Skeletal muscle tissue (tissue), 4 donors: Measurements from ENCODE around the gene SEMA4D. TPM values are rescaled to one million over a fixed set of nuclear protein-coding genes. Genes with fewer than 3 reads are reported as not detected.

Source experiments
- H3K27ac ChIP-seq: one replicate; pipeline ENCODE4 v1.7.0; 2013; ENCODE audit warnings: mild to moderate bottlenecking, low read depth, low read length, inconsistent platforms
- H3K27me3 ChIP-seq, 3 donors: one replicate each; pipeline ENCODE4 v1.7.0; 2013; ENCODE audit warnings: low read length in 3 of 3; ENCODE audit not compliant: control insufficient read depth in 3 of 3, insufficient read depth in 3 of 3
- H3K36me3 ChIP-seq, 3 donors: one replicate each; pipeline ENCODE4 v1.7.0; 2013; ENCODE audit warnings: low read length in 3 of 3; ENCODE audit not compliant: control insufficient read depth in 3 of 3, insufficient read depth in 3 of 3
- H3K4me1 ChIP-seq, 3 donors: one replicate each; pipeline ENCODE4 v1.7.0; 2013; ENCODE audit warnings: low read length in 3 of 3, mild to moderate bottlenecking in 3 of 3; ENCODE audit not compliant: control insufficient read depth in 3 of 3, insufficient read depth in 3 of 3
- H3K4me3 ChIP-seq, 3 donors: one replicate each; pipeline ENCODE4 v1.7.0; 2013; ENCODE audit warnings: low read length in 3 of 3
- H3K9ac ChIP-seq, 3 donors: one replicate each; pipeline ENCODE4 v1.7.0; 2013; ENCODE audit warnings: low read length in 3 of 3, mild to moderate bottlenecking in 3 of 3, moderate library complexity in 2 of 3, low read depth in 1 of 3
- H3K9me3 ChIP-seq, 3 donors: one replicate each; pipeline ENCODE4 v1.7.0; 2013; ENCODE audit warnings: low read length in 3 of 3; ENCODE audit not compliant: control insufficient read depth in 3 of 3
- total RNA-seq: library from RNA; depleted of rRNA; stranded (reverse); fragments of >200 nt; gene quantifications from one replicate; pipeline ENCODE4 v1.2.3, GENCODE V29; 2014
- donor health status: Osteomylitis.

Gene SEMA4D
- total RNA-seq, 1 donor from 2014 or later, result 14.6 TPM

- Histone ChIP-seq H3K27me3 (no peaks in the 10 kb centered on the region), H3K9ac (no peak overlapping the region), H3K36me3 (peaks cover 0 to 2% (median 0%) of the 10 kb centered on the region in 3 donors), H3K4me3 (no peak overlapping the region), H3K4me1 (peaks cover 8 to 39% (median 32%) of the 10 kb centered on the region in 3 donors), H3K9me3 (no peaks in the 10 kb centered on the region), H3K27ac (no peak overlapping the region)
Measured at GRCh38 chr9:89462199-89462598, 35.7 kb downstream of the SEMA4D start.

DNA sequence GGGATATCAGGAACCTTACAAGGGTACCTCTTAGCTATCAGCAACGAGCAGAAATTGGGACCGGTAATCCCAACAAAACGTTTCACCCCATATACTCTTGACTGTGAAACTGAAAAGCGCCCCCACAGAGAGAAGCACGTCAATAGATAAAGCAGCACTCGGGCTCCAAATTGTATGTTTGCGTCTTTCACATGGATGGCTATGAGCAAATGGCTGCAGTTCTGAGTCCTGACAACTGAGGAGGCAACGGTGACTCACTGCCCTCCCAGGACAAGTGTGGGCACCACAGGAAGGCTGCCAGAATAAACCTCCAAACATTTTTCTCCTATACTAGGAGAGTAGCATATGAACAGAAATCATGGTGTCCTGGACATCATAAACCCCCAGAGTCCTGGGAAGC is 36.6 kb downstream of the SEMA4D start:
- H3K27ac ChIP-seq, result no peak overlapping the region
- H3K27me3 ChIP-seq, result no peaks in the 10 kb centered on the region
- peaks cover 3 to 30% (median 22%) of the 10 kb centered on the region in 3 donors for H3K4me1 ChIP-seq
- H3K9ac ChIP-seq, result no peak overlapping the region
- H3K4me3 ChIP-seq, result no peak overlapping the region
- H3K9me3 ChIP-seq, result no peaks in the 10 kb centered on the region
- H3K36me3 ChIP-seq, result peaks cover 0 to 2% (median 0%) of the 10 kb centered on the region in 3 donors

GRCh38 chr9:89460551-89460950 is 37.4 kb downstream of the SEMA4D start:
- no peak overlapping the region for H3K27ac ChIP-seq
- no peaks in the 10 kb centered on the region for H3K9me3 ChIP-seq
- peaks cover 3 to 30% (median 20%) of the 10 kb centered on the region in 3 donors for H3K4me1 ChIP-seq
- H3K4me3 ChIP-seq, result no peak overlapping the region
- peaks cover 0 to 2% (median 2%) of the 10 kb centered on the region in 3 donors for H3K36me3 ChIP-seq
- H3K27me3 ChIP-seq, result no peaks in the 10 kb centered on the region
- no peak overlapping the region for H3K9ac ChIP-seq

- Histone ChIP-seq H3K4me3 (no peak overlapping the region), H3K9me3 (no peaks in the 10 kb centered on the region), H3K4me1 (peaks cover 0 to 33% (median 15%) of the 10 kb centered on the region in 3 donors), H3K9ac (no peak overlapping the region), H3K36me3 (peaks cover 0 to 10% (median 7%) of the 10 kb centered on the region in 3 donors), H3K27ac (no peak overlapping the region), H3K27me3 (no peaks in the 10 kb centered on the region)
Measured at GRCh38 chr9:89458768-89459496, 39.0 kb downstream of the SEMA4D start.

GRCh38 chr9:89457376-89457855 is 40.5 kb downstream of the SEMA4D start:
- H3K4me3 ChIP-seq, result no peak overlapping the region
- no peak overlapping the region for H3K9ac ChIP-seq
- no peaks in the 10 kb centered on the region for H3K27me3 ChIP-seq
- peaks cover 0 to 33% (median 15%) of the 10 kb centered on the region in 3 donors for H3K4me1 ChIP-seq
- H3K36me3 ChIP-seq, result peaks cover 0 to 13% (median 7%) of the 10 kb centered on the region in 3 donors
- no peak overlapping the region for H3K27ac ChIP-seq
- no peaks in the 10 kb centered on the region for H3K9me3 ChIP-seq

GRCh38 chr9:89455356-89455824 is 42.5 kb downstream of the SEMA4D start:
- Histone ChIP-seq H3K4me3 (no peak overlapping the region), H3K4me1 (peaks cover 0 to 28% (median 18%) of the 10 kb centered on the region in 3 donors), H3K27ac (no peak overlapping the region), H3K9me3 (no peaks in the 10 kb centered on the region), H3K9ac (no peak overlapping the region), H3K27me3 (no peaks in the 10 kb centered on the region), H3K36me3 (peaks cover 0 to 13% (median 7%) of the 10 kb centered on the region in 3 donors)

- H3K27ac ChIP-seq, result no peak overlapping the region
- no peak overlapping the region for H3K4me3 ChIP-seq
- H3K9me3 ChIP-seq, result no peaks in the 10 kb centered on the region
Measured at GRCh38 chr9:89454498-89455355, 43.2 kb downstream of the SEMA4D start.

GRCh38 chr9:89453452-89453851 is 44.5 kb downstream of the SEMA4D start:
- H3K27ac ChIP-seq, result no peak overlapping the region
- peaks cover 0 to 16% (median 5%) of the 10 kb centered on the region in 3 donors for H3K36me3 ChIP-seq
- no peaks in the 10 kb centered on the region for H3K9me3 ChIP-seq
- no peaks in the 10 kb centered on the region for H3K27me3 ChIP-seq
- peaks cover 0 to 20% (median 8%) of the 10 kb centered on the region in 3 donors for H3K4me1 ChIP-seq
- H3K9ac ChIP-seq, result no peak overlapping the region
- H3K4me3 ChIP-seq, result no peak overlapping the region

More at GRCh38 chr9:89454498-89455355, 43.2 kb downstream of the SEMA4D start:
- Histone ChIP-seq H3K9ac (no peak overlapping the region), H3K36me3 (peaks cover 0 to 13% (median 7%) of the 10 kb centered on the region in 3 donors), H3K4me1 (peaks cover 0 to 26% (median 13%) of the 10 kb centered on the region in 3 donors), H3K27me3 (no peaks in the 10 kb centered on the region)

- Histone ChIP-seq H3K9me3 (no peaks in the 10 kb centered on the region), H3K4me1 (peaks cover 0 to 25% (median 8%) of the 10 kb centered on the region in 3 donors), H3K27ac (no peak overlapping the region), H3K9ac (no peak overlapping the region), H3K27me3 (no peaks in the 10 kb centered on the region), H3K36me3 (peaks cover 0 to 16% (median 5%) of the 10 kb centered on the region in 3 donors), H3K4me3 (no peak overlapping the region)
Measured at GRCh38 chr9:89452561-89452960, 45.4 kb downstream of the SEMA4D start.
